PC-9 (cell line): Measurements from ENCODE around the gene EXOSC7.

Experiments used
- EZH2 ChIP-seq: fragments of 200-600 bp; sonication (generic); IDR thresholded peaks from 2 replicates; pipeline ENCODE4 v1.8.0; 2017; ENCODE audit warnings: antibody characterized with exemption, low read depth
- TF ChIP-seq, protein P1 (sequence below): fragments of 200-600 bp; sonication (generic); conservative IDR thresholded peaks from 2 replicates; pipeline ENCODE4 v1.6.1; 2017; ENCODE audit warnings: mixed run types, antibody characterized with exemption, mild to moderate bottlenecking, moderate library complexity

GRCh38 chr3:44931791-44932190, 44.3 kb upstream of the EXOSC7 start:
- TF ChIP-seq, protein P1, sequence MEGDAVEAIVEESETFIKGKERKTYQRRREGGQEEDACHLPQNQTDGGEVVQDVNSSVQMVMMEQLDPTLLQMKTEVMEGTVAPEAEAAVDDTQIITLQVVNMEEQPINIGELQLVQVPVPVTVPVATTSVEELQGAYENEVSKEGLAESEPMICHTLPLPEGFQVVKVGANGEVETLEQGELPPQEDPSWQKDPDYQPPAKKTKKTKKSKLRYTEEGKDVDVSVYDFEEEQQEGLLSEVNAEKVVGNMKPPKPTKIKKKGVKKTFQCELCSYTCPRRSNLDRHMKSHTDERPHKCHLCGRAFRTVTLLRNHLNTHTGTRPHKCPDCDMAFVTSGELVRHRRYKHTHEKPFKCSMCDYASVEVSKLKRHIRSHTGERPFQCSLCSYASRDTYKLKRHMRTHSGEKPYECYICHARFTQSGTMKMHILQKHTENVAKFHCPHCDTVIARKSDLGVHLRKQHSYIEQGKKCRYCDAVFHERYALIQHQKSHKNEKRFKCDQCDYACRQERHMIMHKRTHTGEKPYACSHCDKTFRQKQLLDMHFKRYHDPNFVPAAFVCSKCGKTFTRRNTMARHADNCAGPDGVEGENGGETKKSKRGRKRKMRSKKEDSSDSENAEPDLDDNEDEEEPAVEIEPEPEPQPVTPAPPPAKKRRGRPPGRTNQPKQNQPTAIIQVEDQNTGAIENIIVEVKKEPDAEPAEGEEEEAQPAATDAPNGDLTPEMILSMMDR, result no peak
- no peak for TF ChIP-seq EZH2
